T-helper 22 cell (primary cell): ENCODE results near the gene ZNF473.

Source experiments
- DNase-seq: peaks from one replicate; pipeline ENCODE4 v3.0.0-alpha.2; 2020; ENCODE audit warnings: low read depth

ZNF473 gene

GRCh38 chr19:50003810-50004419 lies 21.9 kb upstream of the ZNF473 start:
- DNase-seq, result no peak

GRCh38 chr19:50005428-50005827 lies 20.4 kb upstream of the ZNF473 start:
- no peak for DNase-seq

- DNase-seq, result no peak
These were observed 18.6 kb upstream of the ZNF473 start for GRCh38 chr19:50007170-50007569.

- no peak for DNase-seq
These were observed 17.9 kb upstream of the ZNF473 start for GRCh38 chr19:50007947-50008346.

GRCh38 chr19:50008532-50008931 lies 17.3 kb upstream of the ZNF473 start:
- DNase-seq, result no peak

- DNase-seq, result no peak
These were observed 9.5 kb upstream of the ZNF473 start for GRCh38 chr19:50016225-50016807.

- DNase-seq, result no peak
These were observed 5.3 kb upstream of the ZNF473 start for GRCh38 chr19:50020481-50020880.

GRCh38 chr19:50022823-50023222 lies 3.0 kb upstream of the ZNF473 start:
- DNase-seq, result no peak

- DNase-seq, result no peak
These were observed 1.1 kb upstream of the ZNF473 start for GRCh38 chr19:50024719-50025021.

GRCh38 chr19:50025022-50025793 lies 597 bp upstream of the ZNF473 start, which contains the start of gene VRK3:
TSS of gene VRK3 (minus strand) at chr19:50025372. CDS start at chr19:50016162, 9,210 bp downstream.
- DNase-seq, result peak; percentile 98

- no peak for DNase-seq
These were observed 723 bp downstream of the ZNF473 start for GRCh38 chr19:50026550-50026906.

- no peak for DNase-seq
These were observed 4.4 kb downstream of the ZNF473 start for GRCh38 chr19:50030225-50030624.

- no peak for DNase-seq
These were observed 5.1 kb downstream of the ZNF473 start for GRCh38 chr19:50030937-50031336.

- no peak for DNase-seq
These were observed 11.1 kb downstream of the ZNF473 start for GRCh38 chr19:50036908-50037307.

- DNase-seq, result no peak
These were observed 14.2 kb downstream of the ZNF473 start for GRCh38 chr19:50039968-50040367.

GRCh38 chr19:50040967-50041366 lies 15.2 kb downstream of the ZNF473 start:
- no peak for DNase-seq

GRCh38 chr19:50042363-50043024 lies 16.7 kb downstream of the ZNF473 start:
- DNase-seq, result no peak

- DNase-seq, result no peak
These were observed 18.2 kb downstream of the ZNF473 start for GRCh38 chr19:50043967-50044366.

- no peak for DNase-seq
These were observed 19.1 kb downstream of the ZNF473 start for GRCh38 chr19:50044922-50045321.

GRCh38 chr19:50046649-50047503 lies 21.1 kb downstream of the ZNF473 start:
- peak; percentile 13 for DNase-seq

GRCh38 chr19:50047671-50048070 lies 21.9 kb downstream of the ZNF473 start:
- DNase-seq, result no peak
